ENCODE measurements around the gene ELOVL5.
"Not testable (repeated sequence)": the region's sequence is repeated elsewhere in the genome, so short reads cannot be mapped to it uniquely, and the experiment has no call there.

The ELOVL5 gene

GRCh38 chr6:53359095-53359842 is 10.5 kb upstream of the ELOVL5 start:
- peak; percentile 85 for DNase-seq (ENCODE audit: low spot score)

GRCh38 chr6:53358440-53359094 is 9.8 kb upstream of the ELOVL5 start:
- DNase-seq (ENCODE audit: low spot score) = no peak

- no peak for DNase-seq (ENCODE audit: low spot score)
Measured at GRCh38 chr6:53357576-53358360, 9.0 kb upstream of the ELOVL5 start.

- no peak for DNase-seq (ENCODE audit: low spot score)
Measured at GRCh38 chr6:53353624-53354023, 4.9 kb upstream of the ELOVL5 start.

- no peak for DNase-seq (ENCODE audit: low spot score)
Measured at GRCh38 chr6:53352360-53352759, 3.6 kb upstream of the ELOVL5 start.

GRCh38 chr6:53349209-53349693 is 501 bp upstream of the ELOVL5 start:
- DNase-seq (ENCODE audit: low spot score) = no peak

- DNase-seq (ENCODE audit: low spot score) = peak; percentile 54
Measured at GRCh38 chr6:53347921-53348370, 804 bp downstream of the ELOVL5 start.

- DNase-seq (ENCODE audit: low spot score) = peak; percentile 8
Measured at GRCh38 chr6:53347250-53347920, 1.4 kb downstream of the ELOVL5 start.

- not testable (repeated sequence) for DNase-seq (ENCODE audit: low spot score)
Measured at GRCh38 chr6:53346049-53346448, 2.7 kb downstream of the ELOVL5 start.

- DNase-seq (ENCODE audit: low spot score) = no peak
Measured at GRCh38 chr6:53344969-53345368, 3.8 kb downstream of the ELOVL5 start.

- no peak for DNase-seq (ENCODE audit: low spot score)
Measured at GRCh38 chr6:53343092-53343491, 5.7 kb downstream of the ELOVL5 start.

GRCh38 chr6:53342217-53342616 is 6.5 kb downstream of the ELOVL5 start:
- DNase-seq (ENCODE audit: low spot score) = no peak

GRCh38 chr6:53340536-53340935 is 8.2 kb downstream of the ELOVL5 start:
- no peak for DNase-seq (ENCODE audit: low spot score)

GRCh38 chr6:53339424-53339823 is 9.3 kb downstream of the ELOVL5 start:
- DNase-seq (ENCODE audit: low spot score) = no peak

- no peak for DNase-seq (ENCODE audit: low spot score)
Measured at GRCh38 chr6:53338304-53338703, 10.4 kb downstream of the ELOVL5 start.

- DNase-seq (ENCODE audit: low spot score) = no peak
Measured at GRCh38 chr6:53336070-53336469, 12.7 kb downstream of the ELOVL5 start.

- DNase-seq (ENCODE audit: low spot score) = no peak
Measured at GRCh38 chr6:53335224-53335994, 13.3 kb downstream of the ELOVL5 start.

- no peak for DNase-seq (ENCODE audit: low spot score)
Measured at GRCh38 chr6:53333439-53334408, 15.0 kb downstream of the ELOVL5 start.

- no peak for DNase-seq (ENCODE audit: low spot score)
Measured at GRCh38 chr6:53331678-53332077, 17.1 kb downstream of the ELOVL5 start.

- no peak for DNase-seq (ENCODE audit: low spot score)
Measured at GRCh38 chr6:53330137-53330536, 18.6 kb downstream of the ELOVL5 start.

Measured in SW480 (cell line).